GM19395 (cell line): Measurements from ENCODE around the gene JMJD4.

Experiments
- ATAC-seq: cut with Tn5 transposase; IDR thresholded peaks from one replicate; pipeline ENCODE4 v1.9.1; 2021; ENCODE audit warnings: mild to moderate bottlenecking, moderate library complexity; ENCODE audit not compliant: unreplicated experiment

The JMJD4 gene

GRCh38 chr1:227769047-227769935 lies 34.2 kb upstream of the JMJD4 start:
- no peak for ATAC-seq

- ATAC-seq, result no peak
Measured at GRCh38 chr1:227768640-227769039, 33.5 kb upstream of the JMJD4 start.

- ATAC-seq, result no peak
Measured at GRCh38 chr1:227768125-227768439, 33.0 kb upstream of the JMJD4 start.

- no peak for ATAC-seq
Measured at GRCh38 chr1:227767401-227768124, 32.5 kb upstream of the JMJD4 start.

GRCh38 chr1:227766653-227767277 lies 31.7 kb upstream of the JMJD4 start:
- ATAC-seq, result no peak

GRCh38 chr1:227766015-227766634 lies 31.0 kb upstream of the JMJD4 start:
- ATAC-seq, result peak; percentile 54

GRCh38 chr1:227765261-227766014 lies 30.3 kb upstream of the JMJD4 start:
- no peak for ATAC-seq

GRCh38 chr1:227764019-227764391 lies 28.9 kb upstream of the JMJD4 start:
- ATAC-seq, result no peak

- no peak for ATAC-seq
Measured at GRCh38 chr1:227763246-227764018, 28.3 kb upstream of the JMJD4 start.

GRCh38 chr1:227762231-227762911 lies 27.3 kb upstream of the JMJD4 start:
- peak; percentile 73 for ATAC-seq

- no peak for ATAC-seq
Measured at GRCh38 chr1:227761621-227762230, 26.6 kb upstream of the JMJD4 start.

GRCh38 chr1:227760377-227760776 lies 25.3 kb upstream of the JMJD4 start:
- ATAC-seq, result no peak

- no peak for ATAC-seq
Measured at GRCh38 chr1:227759341-227760300, 24.5 kb upstream of the JMJD4 start.

GRCh38 chr1:227758366-227758765 lies 23.3 kb upstream of the JMJD4 start:
- no peak for ATAC-seq

- no peak for ATAC-seq
Measured at GRCh38 chr1:227757781-227758180, 22.7 kb upstream of the JMJD4 start.

- ATAC-seq, result no peak
Measured at GRCh38 chr1:227756172-227756959, 21.3 kb upstream of the JMJD4 start.

GRCh38 chr1:227754958-227755357 lies 19.9 kb upstream of the JMJD4 start:
- no peak for ATAC-seq
